H1 (cell line): ENCODE results near the gene NUP85. TPM values are rescaled to one million over a fixed set of nuclear protein-coding genes. Genes with fewer than 3 reads are reported as not detected.
A peak's percentile ranks its signal among the peaks of the same experiment; 100 is the strongest.

Experiments used
- CTCF ChIA-PET: fragments of 300-600 bp; sonication (Branson Sonifier 250); formaldehyde crosslinking; loops from one replicate; lab custom pipeline; 2021; ENCODE audit not compliant: partially characterized antibody; lab: Charles Lee
- POLR2A ChIA-PET: fragments of 300-600 bp; sonication (Branson Sonifier 250); formaldehyde crosslinking; loops from one replicate; lab custom pipeline; 2021; ENCODE audit warnings: inconsistent platforms; ENCODE audit not compliant: partially characterized antibody; lab: Charles Lee
- DNase-seq, 2 experiments: peaks; one replicate each; pipeline versions ENCODE4 v3.0.0 to v3.0.0-alpha.2; 2010 to 2022; ENCODE audit warnings: low spot score in 2 of 2, low read depth in 1 of 2, mixed read lengths in 1 of 2
- FAIRE-seq: peaks from 2 replicates; lab custom pipeline; 2011; peaks lifted over from hg19 to GRCh38; lab: Jason Lieb, UNC
- H2AFZ ChIP-seq: 2 replicates; pipeline ENCODE4 v1.8.1; 2012; ENCODE audit warnings: low read length, inconsistent platforms
- H2AK5ac ChIP-seq: 2 replicates; pipeline ENCODE4 v1.6.1; 2013; ENCODE audit warnings: low read depth, low read length
- H2BK120ac ChIP-seq: replicated peaks from 2 replicates; pipeline ENCODE3; 2013; ENCODE audit warnings: low read depth, low read length, inconsistent platforms
- H2BK12ac ChIP-seq: 2 replicates; pipeline ENCODE4 v1.6.1; 2013; ENCODE audit warnings: low read depth, low read length
- H2BK15ac ChIP-seq: 2 replicates; pipeline ENCODE4 v1.6.1; 2013; ENCODE audit warnings: low read length
- H2BK20ac ChIP-seq: 2 replicates; pipeline ENCODE4 v1.6.1; 2013; ENCODE audit warnings: low read length
- H2BK5ac ChIP-seq: 2 replicates; pipeline ENCODE4 v1.6.1; 2013; ENCODE audit warnings: low read depth, low read length
- H3K14ac ChIP-seq: 2 replicates; pipeline ENCODE4 v1.6.1; 2013; ENCODE audit warnings: inconsistent platforms; ENCODE audit not compliant: insufficient read length
- H3K18ac ChIP-seq: 2 replicates; pipeline ENCODE4 v1.6.1; 2013; ENCODE audit warnings: low read length; ENCODE audit errors: extremely low read depth
- H3K23ac ChIP-seq: 2 replicates; pipeline ENCODE4 v1.6.1; 2013; ENCODE audit warnings: inconsistent platforms; ENCODE audit not compliant: insufficient read length
- H3K23me2 ChIP-seq: 2 replicates; pipeline ENCODE4 v1.6.1; 2013; ENCODE audit warnings: low read depth, low read length
- H3K27ac ChIP-seq: 2 replicates; pipeline ENCODE4 v1.6.1; 2011; ENCODE audit warnings: low read depth, low read length, inconsistent platforms
- H3K27me3 ChIP-seq, 4 experiments: replicated peaks in 1 of 4; 1 replicate in 1 of 4; 2 replicates in 3 of 4; pipeline versions ENCODE4 v1.6.1 to v1.8.1; 2011 to 2013; ENCODE audit warnings: low read length in 3 of 4, mild to moderate bottlenecking in 3 of 4, inconsistent platforms in 2 of 4, mixed read lengths in 2 of 4, moderate library complexity in 1 of 4; ENCODE audit not compliant: control insufficient read depth in 3 of 4, insufficient read depth in 3 of 4; ENCODE audit errors: extremely low read depth in 1 of 4
- H3K36me3 ChIP-seq, 4 experiments: 2 replicates each; pipeline versions ENCODE4 v1.6.1 to v1.8.1; 2011 to 2013; ENCODE audit warnings: mild to moderate bottlenecking in 4 of 4, low read length in 3 of 4, moderate library complexity in 2 of 4, control low read depth in 1 of 4, inconsistent platforms in 1 of 4; ENCODE audit not compliant: insufficient read depth in 4 of 4, control insufficient read depth in 2 of 4
- H3K4ac ChIP-seq: replicated peaks from 2 replicates; pipeline ENCODE3; 2013; ENCODE audit warnings: low read length, low read depth, mixed read lengths, inconsistent platforms; ENCODE audit not compliant: insufficient read length
- H3K4me1 ChIP-seq, 4 experiments: replicated peaks in 1 of 4; 1 replicate in 1 of 4; 2 replicates in 3 of 4; pipeline versions ENCODE4 v1.6.1 to v1.8.1; 2011 to 2013; ENCODE audit warnings: low read length in 3 of 4, inconsistent platforms in 2 of 4, mixed read lengths in 1 of 4; ENCODE audit not compliant: insufficient read depth in 4 of 4, control insufficient read depth in 3 of 4
- H3K4me2 ChIP-seq, 2 experiments: 2 replicates each; pipeline versions ENCODE4 v1.6.1 to v1.8.1; 2011 to 2013; ENCODE audit warnings: low read depth in 2 of 2, low read length in 2 of 2, control low read depth in 1 of 2, inconsistent platforms in 1 of 2, mild to moderate bottlenecking in 1 of 2; ENCODE audit not compliant: insufficient read depth in 1 of 2
- H3K4me3 ChIP-seq, 4 experiments: fragments of 200-600, 300-600 bp in 1 of 4; sonication (generic), shearing (Covaris generic), sonication (Bioruptor Twin) in 1 of 4; 2 replicates each; pipeline versions ENCODE4 v1.5.1 to v1.8.1; 2011 to 2016; ENCODE audit warnings: low read length in 4 of 4, low read depth in 3 of 4, control low read depth in 2 of 4, inconsistent platforms in 2 of 4, mild to moderate bottlenecking in 2 of 4, mixed read lengths in 1 of 4, moderate library complexity in 1 of 4; ENCODE audit not compliant: insufficient read depth in 2 of 4; ENCODE audit errors: extremely low read depth in 1 of 4
- H3K56ac ChIP-seq: replicated peaks from 2 replicates; pipeline ENCODE3; 2013; ENCODE audit warnings: low read depth, mild to moderate bottlenecking, mixed read lengths, low read length, inconsistent platforms; ENCODE audit not compliant: insufficient read length
- H3K79me1 ChIP-seq: 2 replicates; pipeline ENCODE4 v1.6.1; 2013; ENCODE audit warnings: low read depth, low read length, control low read depth
- H3K79me2 ChIP-seq, 2 experiments: 2 replicates each; pipeline versions ENCODE4 v1.6.1 to v1.8.1; 2012 to 2013; ENCODE audit warnings: low read length in 2 of 2, mild to moderate bottlenecking in 2 of 2, inconsistent platforms in 1 of 2; ENCODE audit not compliant: insufficient read depth in 2 of 2, control insufficient read depth in 1 of 2
- H3K9ac ChIP-seq, 4 experiments: replicated peaks in 1 of 4; 1 replicate in 1 of 4; 2 replicates in 3 of 4; pipeline versions ENCODE4 v1.6.1 to v1.8.1; 2011 to 2013; ENCODE audit warnings: low read depth in 3 of 4, low read length in 3 of 4, control low read depth in 2 of 4, mild to moderate bottlenecking in 2 of 4, moderate library complexity in 2 of 4, inconsistent platforms in 1 of 4; ENCODE audit errors: extremely low read depth in 1 of 4
- H3K9me3 ChIP-seq, 2 experiments: 2 replicates each; pipeline versions ENCODE4 v1.6.1 to v1.8.1; 2012 to 2013; ENCODE audit warnings: mild to moderate bottlenecking in 2 of 2, moderate library complexity in 2 of 2, control low read depth in 1 of 2, inconsistent platforms in 1 of 2, low read depth in 1 of 2, low read length in 1 of 2, mixed read lengths in 1 of 2; ENCODE audit not compliant: insufficient read depth in 2 of 2
- H4K20me1 ChIP-seq, 2 experiments: replicated peaks in 1 of 2; 2 replicates each; pipeline versions ENCODE3 to v1.8.1; 2011 to 2013; ENCODE audit warnings: inconsistent platforms in 2 of 2, low read length in 2 of 2, mild to moderate bottlenecking in 1 of 2; ENCODE audit not compliant: insufficient read depth in 2 of 2, control insufficient read depth in 1 of 2
- H4K5ac ChIP-seq: 2 replicates; pipeline ENCODE4 v1.6.1; 2013; ENCODE audit warnings: low read length, low read depth, mixed read lengths, inconsistent platforms; ENCODE audit not compliant: insufficient read length
- H4K8ac ChIP-seq: 2 replicates; pipeline ENCODE4 v1.8.0; 2013; ENCODE audit warnings: mild to moderate bottlenecking, moderate library complexity, low read length, inconsistent platforms; ENCODE audit not compliant: insufficient read depth; ENCODE audit errors: extremely low read depth
- H4K91ac ChIP-seq: replicated peaks from 2 replicates; pipeline ENCODE3; 2013; ENCODE audit warnings: low read length, mixed read lengths, inconsistent platforms; ENCODE audit not compliant: insufficient read length
- RAD21 ChIP-seq, 2 experiments: IDR thresholded peaks in 1 of 2; conservative IDR thresholded peaks in 1 of 2; 2 replicates each; pipeline ENCODE4 v1.6.1; 2011; ENCODE audit warnings: low read depth in 2 of 2, low read length in 2 of 2, improper control_type of control experiment in 1 of 2, inconsistent platforms in 1 of 2, mild to moderate bottlenecking in 1 of 2, moderate library complexity in 1 of 2
- WGBS, 2 experiments: shearing (Covaris generic) in 1 of 2; methylation state at CpG; one replicate each; pipeline versions ENCODE4 v1.1.6 to v1.1.7; 2013 to 2015; ENCODE audit warnings: low lambda C conversion rate in 2 of 2, mixed read lengths in 2 of 2, inconsistent platforms in 1 of 2, low coverage in 1 of 2, missing lambda C conversion rate in 1 of 2; ENCODE audit not compliant: insufficient replicate concordance in 2 of 2, insufficient coverage in 1 of 2, insufficient read length in 1 of 2; ENCODE audit errors: extremely low coverage in 1 of 2, missing lambda C conversion rate in 1 of 2; 5-methylcytosine and 5-hydroxymethylcytosine counted together
- polyA plus RNA-seq, 7 experiments: library from polyadenylated mRNA; depleted of rRNA in 3 of 7; stranded (reverse) in 5 of 7; unstranded in 2 of 7; fragments of >200 nt in 5 of 7; fragments of 200-250 nt in 2 of 7; gene quantifications; 1 replicate in 5 of 7; 2 replicates in 1 of 7; 4 replicates in 1 of 7; pipeline versions ENCODE4 v1.2.1 to v1.2.3, GENCODE V29; 2011 to 2013; ENCODE audit warnings: missing spikeins in 2 of 7, mixed read lengths in 2 of 7
- total RNA-seq: library from RNA; stranded (reverse); fragmentation: NEBNext Ultra II Directional; extraction: Animal tissue kit (Norgen Biotek cat#: 25700); gene quantifications from 2 replicates; pipeline ENCODE4 v1.2.1, GENCODE V29; 2021
- TF ChIP-seq, protein P1 (sequence below): IDR thresholded peaks from 2 replicates; pipeline ENCODE4 v1.6.1; 2012; ENCODE audit warnings: inconsistent platforms
- TF ChIP-seq, protein P2 (sequence below), 3 experiments: IDR thresholded peaks; 1 replicate in 2 of 3; 2 replicates in 1 of 3; pipeline versions ENCODE4 v1.5.1 to v1.6.1; 2011; ENCODE audit warnings: low read length in 3 of 3, mild to moderate bottlenecking in 3 of 3, inconsistent platforms in 2 of 3, low read depth in 1 of 3, moderate library complexity in 1 of 3; ENCODE audit not compliant: insufficient read depth in 1 of 3; ENCODE audit errors: control extremely low read depth in 1 of 3

The NUP85 gene
- total and polyA plus RNA-seq, 2 of the 8 experiments (the other 6 are each of a cell fraction or from before 2014, with no cell fraction given) = 98.5 to 154 TPM

DNA sequence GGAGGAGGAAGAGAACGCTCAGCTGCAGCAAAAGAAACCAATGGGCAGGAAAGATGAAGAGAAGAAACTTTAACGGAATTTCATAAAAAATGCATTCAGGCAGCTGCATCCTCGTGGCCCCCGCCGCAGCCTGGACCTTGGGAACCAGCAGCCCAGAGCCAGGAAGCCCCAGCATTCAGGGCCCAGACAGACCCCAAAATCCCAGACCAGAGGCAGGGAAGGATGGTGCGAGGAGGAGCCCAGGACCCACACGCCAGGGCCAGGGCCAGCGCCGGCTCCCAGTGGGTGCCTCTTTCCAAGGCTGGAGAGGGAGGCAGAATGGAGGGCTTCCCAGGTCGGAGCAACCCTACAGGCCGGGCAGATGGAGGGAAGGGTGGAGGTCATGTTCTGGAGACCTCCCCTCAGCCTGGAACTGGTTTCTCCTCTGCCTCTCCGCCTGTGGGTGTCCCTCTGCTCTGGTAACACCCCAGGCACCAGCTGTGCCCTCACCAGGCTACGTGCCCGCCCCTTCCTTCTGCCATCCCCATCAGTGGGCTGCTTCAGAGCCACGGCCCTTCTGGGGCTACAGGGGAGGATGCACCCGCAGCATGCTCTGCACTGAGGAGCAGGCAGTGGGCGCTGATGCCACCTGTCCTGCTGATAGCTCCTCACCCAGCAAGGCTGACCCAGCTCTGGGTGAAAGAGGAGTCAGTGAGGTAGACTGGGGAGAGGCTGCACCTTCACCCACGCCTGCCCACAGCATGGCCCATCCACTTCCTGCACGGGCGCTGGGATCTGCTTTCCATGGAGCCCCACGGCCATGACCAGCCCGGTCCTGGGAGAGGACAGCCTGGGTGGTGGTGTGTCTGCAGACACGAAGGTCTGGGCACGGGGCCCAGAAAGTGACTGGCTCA lies 66.7 kb downstream of the NUP85 start:
- H3K79me2 ChIP-seq = no peaks in the 10 kb centered on the region

More for the DNA sequence above, 66.7 kb downstream of the NUP85 start:
- POLR2A ChIA-PET = interaction anchor here (0.6 to 6.7 kb wide), 6 partner anchors 11 to 117 kb away, joined by 3 to 62 read pairs (median 5); partner anchors contain the start of genes GGA3, MRPS7 and SLC25A19
- H2BK5ac ChIP-seq = no peak overlapping the region
- DNase-seq = no peak
- peak overlapping the region; percentile 84 to 91 (median 87) for H3K4me3 ChIP-seq
- FAIRE-seq = no peak
- CTCF ChIA-PET = interaction anchor here (0.8 to 21.2 kb wide), 21 partner anchors 8 to 209 kb away, joined by 3 to 369 read pairs (median 5); partner anchors contain the start of genes GGA3, MRPS7 and SLC25A19
- H2AFZ ChIP-seq = no peak overlapping the region
- H2AK5ac ChIP-seq = no peak overlapping the region
- H3K4me1 ChIP-seq = peaks cover 0 to 9% (median 7%) of the 10 kb centered on the region in 4 experiments; a peak in 4 of 7 replicates
- H3K14ac ChIP-seq = no peak overlapping the region
- peak overlapping the region; percentile 2; the same call in 1 of the 2 replicates for H3K18ac ChIP-seq
- no peak overlapping the region for H2BK15ac ChIP-seq
- peaks cover 1 to 2% of the 10 kb centered on the region in 2 experiments for H4K20me1 ChIP-seq
- H3K36me3 ChIP-seq = peaks cover 0 to 4% (median 3%) of the 10 kb centered on the region in 4 experiments; a peak in 3 of 8 replicates
- H3K27me3 ChIP-seq = no peaks in the 10 kb centered on the region
- H3K23me2 ChIP-seq = peaks cover 15% of the 10 kb centered on the region
- H4K8ac ChIP-seq = no peak overlapping the region
- peak overlapping the region; percentile 70 to 95 for H3K4me2 ChIP-seq
- H4K91ac ChIP-seq = no peak overlapping the region
- no peak overlapping the region for H2BK20ac ChIP-seq
- no peak overlapping the region for H3K27ac ChIP-seq
- no peak overlapping the region for H3K23ac ChIP-seq
- no peak overlapping the region for H2BK12ac ChIP-seq
- no peak overlapping the region for H4K5ac ChIP-seq
- H2BK120ac ChIP-seq = no peak overlapping the region
- no peaks in the 10 kb centered on the region for H3K79me1 ChIP-seq
- H3K9ac ChIP-seq = no peak overlapping the region; a peak in 2 of 7 replicates
- H3K56ac ChIP-seq = no peak overlapping the region
- no peak overlapping the region for H3K4ac ChIP-seq
- 75% methylated on average over 23 of the region's 24 CpGs; no CpG with 5 or more reads in 1 of the 2 experiments for WGBS, 2 experiments
- H3K9me3 ChIP-seq = no peaks in the 10 kb centered on the region
- TF ChIP-seq, protein P1, sequence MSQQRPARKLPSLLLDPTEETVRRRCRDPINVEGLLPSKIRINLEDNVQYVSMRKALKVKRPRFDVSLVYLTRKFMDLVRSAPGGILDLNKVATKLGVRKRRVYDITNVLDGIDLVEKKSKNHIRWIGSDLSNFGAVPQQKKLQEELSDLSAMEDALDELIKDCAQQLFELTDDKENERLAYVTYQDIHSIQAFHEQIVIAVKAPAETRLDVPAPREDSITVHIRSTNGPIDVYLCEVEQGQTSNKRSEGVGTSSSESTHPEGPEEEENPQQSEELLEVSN = no peak
- peak in 1 of 2 experiments; percentile 25; a peak in 1 of 4 replicates for TF ChIP-seq RAD21 (IDR thresholded peaks at IDR 0.05 in 1 of 2, conservative IDR thresholded peaks at IDR 0.05 in 1 of 2; ENCODE audit: low read depth in 2 of 2, low read length in 2 of 2)
- TF ChIP-seq, protein P2, sequence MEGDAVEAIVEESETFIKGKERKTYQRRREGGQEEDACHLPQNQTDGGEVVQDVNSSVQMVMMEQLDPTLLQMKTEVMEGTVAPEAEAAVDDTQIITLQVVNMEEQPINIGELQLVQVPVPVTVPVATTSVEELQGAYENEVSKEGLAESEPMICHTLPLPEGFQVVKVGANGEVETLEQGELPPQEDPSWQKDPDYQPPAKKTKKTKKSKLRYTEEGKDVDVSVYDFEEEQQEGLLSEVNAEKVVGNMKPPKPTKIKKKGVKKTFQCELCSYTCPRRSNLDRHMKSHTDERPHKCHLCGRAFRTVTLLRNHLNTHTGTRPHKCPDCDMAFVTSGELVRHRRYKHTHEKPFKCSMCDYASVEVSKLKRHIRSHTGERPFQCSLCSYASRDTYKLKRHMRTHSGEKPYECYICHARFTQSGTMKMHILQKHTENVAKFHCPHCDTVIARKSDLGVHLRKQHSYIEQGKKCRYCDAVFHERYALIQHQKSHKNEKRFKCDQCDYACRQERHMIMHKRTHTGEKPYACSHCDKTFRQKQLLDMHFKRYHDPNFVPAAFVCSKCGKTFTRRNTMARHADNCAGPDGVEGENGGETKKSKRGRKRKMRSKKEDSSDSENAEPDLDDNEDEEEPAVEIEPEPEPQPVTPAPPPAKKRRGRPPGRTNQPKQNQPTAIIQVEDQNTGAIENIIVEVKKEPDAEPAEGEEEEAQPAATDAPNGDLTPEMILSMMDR (IDR thresholded peaks at IDR 0.05; ENCODE audit: control extremely low read depth in 1 of 3, insufficient read depth in 1 of 3, low read depth in 1 of 3, low read length in 3 of 3) = peak; percentile 9 to 40 (median 22); a peak in 2 of 4 replicates
